CD14-positive monocyte (primary cell): ENCODE data around the gene RCOR3. TPM values are rescaled to one million over a fixed set of nuclear protein-coding genes. Genes with fewer than 3 reads are reported as not detected.

Experiments
- DNase-seq, 3 donors: peaks; one replicate each; pipeline ENCODE4 v3.0.0-alpha.2; 2011 to 2022
- H2AFZ ChIP-seq: 2 replicates; pipeline ENCODE4 v1.6.0; 2012; ENCODE audit warnings: mild to moderate bottlenecking, low read depth, low read length, inconsistent platforms; ENCODE audit not compliant: insufficient read depth, poor library complexity, severe bottlenecking
- H3K27ac ChIP-seq, 2 donors: 1 replicate in 1 of 2; 2 replicates in 1 of 2; pipeline ENCODE4 v1.5.1; 2012 to 2013; ENCODE audit warnings: low read length in 2 of 2, control low read depth in 1 of 2, inconsistent platforms in 1 of 2, low read depth in 1 of 2, mild to moderate bottlenecking in 1 of 2
- H3K27me3 ChIP-seq, 2 donors: one replicate each; pipeline versions ENCODE4 v1.6.0 to v1.6.1; 2011 to 2013; ENCODE audit warnings: low read length in 2 of 2; ENCODE audit not compliant: control insufficient read depth in 2 of 2, insufficient read depth in 2 of 2
- H3K36me3 ChIP-seq, 2 donors: replicated peaks in 1 of 2; 1 replicate in 1 of 2; 2 replicates in 1 of 2; pipeline versions ENCODE4 v1.5.1 to v1.6.1; 2012 to 2013; ENCODE audit warnings: low read length in 2 of 2, control low read depth in 1 of 2, inconsistent platforms in 1 of 2, mild to moderate bottlenecking in 1 of 2; ENCODE audit not compliant: insufficient read depth in 2 of 2, control insufficient read depth in 1 of 2
- H3K4me1 ChIP-seq, 2 donors: 1 replicate in 1 of 2; 2 replicates in 1 of 2; pipeline versions ENCODE4 v1.5.1 to v1.6.1; 2012 to 2013; ENCODE audit warnings: low read length in 2 of 2, control low read depth in 1 of 2, inconsistent platforms in 1 of 2, mild to moderate bottlenecking in 1 of 2, moderate library complexity in 1 of 2; ENCODE audit not compliant: insufficient read depth in 2 of 2, control insufficient read depth in 1 of 2
- H3K4me2 ChIP-seq: replicated peaks from 2 replicates; pipeline ENCODE3; 2012; ENCODE audit warnings: low read length, moderate library complexity, mild to moderate bottlenecking; ENCODE audit not compliant: poor library complexity, severe bottlenecking; ENCODE audit errors: extremely low read depth
- H3K4me3 ChIP-seq, 3 experiments: fragments of 200-600 bp in 1 of 3; sonication (generic) in 1 of 3; replicated peaks in 1 of 3; 1 replicate in 2 of 3; 2 replicates in 1 of 3; pipeline ENCODE4 v1.5.1; 2011 to 2013; ENCODE audit warnings: low read length in 3 of 3, mild to moderate bottlenecking in 3 of 3, control low read depth in 2 of 3, low read depth in 2 of 3, inconsistent platforms in 1 of 3, moderate library complexity in 1 of 3
- H3K79me2 ChIP-seq: 2 replicates; pipeline ENCODE4 v1.6.0; 2012; ENCODE audit warnings: mild to moderate bottlenecking, control low read depth, inconsistent platforms, low read length, moderate library complexity; ENCODE audit not compliant: insufficient read depth
- H3K9ac ChIP-seq: 2 replicates; pipeline ENCODE4 v1.6.0; 2017; ENCODE audit warnings: low read length, mild to moderate bottlenecking; ENCODE audit not compliant: insufficient read depth, poor library complexity, severe bottlenecking
- H3K9me3 ChIP-seq, 2 donors: replicated peaks in 1 of 2; 1 replicate in 1 of 2; 2 replicates in 1 of 2; pipeline versions ENCODE4 v1.5.1 to v1.6.1; 2012 to 2013; ENCODE audit warnings: low read length in 2 of 2, control low read depth in 1 of 2; ENCODE audit not compliant: control insufficient read depth in 1 of 2, insufficient read depth in 1 of 2
- H4K20me1 ChIP-seq: 2 replicates; pipeline ENCODE4 v1.6.0; 2012; ENCODE audit warnings: mild to moderate bottlenecking, low read length, control low read depth, moderate library complexity; ENCODE audit not compliant: insufficient read depth
- H3K27ac Mint-ChIP-seq, 7 donors: one replicate each; pipeline ENCODE4 v1.8.0; 2020; ENCODE audit warnings: mild to moderate bottlenecking in 7 of 7, mixed read lengths in 7 of 7, moderate library complexity in 6 of 7, inconsistent platforms in 2 of 7
- H3K27me3 Mint-ChIP-seq, 3 donors: one replicate each; pipeline ENCODE4 v1.8.0; 2021 to 2022; ENCODE audit warnings: low read depth in 3 of 3, mild to moderate bottlenecking in 3 of 3, mixed read lengths in 3 of 3, moderate library complexity in 3 of 3, inconsistent platforms in 1 of 3
- H3K36me3 Mint-ChIP-seq, 2 donors: one replicate each; pipeline ENCODE4 v1.8.0; 2020; ENCODE audit warnings: mixed read lengths in 2 of 2, inconsistent platforms in 1 of 2, mild to moderate bottlenecking in 1 of 2
- H3K4me1 Mint-ChIP-seq: one replicate; pipeline ENCODE4 v1.8.0; 2020; ENCODE audit warnings: mild to moderate bottlenecking, mixed read lengths
- H3K4me3 Mint-ChIP-seq, 2 donors: one replicate each; pipeline ENCODE4 v1.8.0; 2020; ENCODE audit warnings: mild to moderate bottlenecking in 2 of 2, mixed read lengths in 2 of 2, moderate library complexity in 1 of 2
- H3K9me3 Mint-ChIP-seq, 7 donors: one replicate each; pipeline ENCODE4 v1.8.0; 2020 to 2022; ENCODE audit warnings: mixed read lengths in 7 of 7, mild to moderate bottlenecking in 6 of 7, moderate library complexity in 6 of 7, inconsistent platforms in 2 of 7
- WGBS: methylation state at CpG from one replicate; pipeline ENCODE4 v1.1.5; 2013; ENCODE audit warnings: missing lambda C conversion rate; ENCODE audit not compliant: insufficient coverage; 5-methylcytosine and 5-hydroxymethylcytosine counted together
- intact Hi-C, 2 donors: fragments of 100-400 bp; cut with micrococcal nuclease; formaldehyde crosslinking; loops; one replicate each; pipeline versions ENCODE4 v1.15.0 to v1.15.1; 2023
- polyA plus RNA-seq, 3 donors: library from polyadenylated mRNA; depleted of rRNA in 1 of 3; unstranded in 2 of 3; stranded (reverse) in 1 of 3; fragments of 300-500 nt in 2 of 3; fragments of >200 nt in 1 of 3; fragmentation: Illumina TruSeq in 2 of 3; gene quantifications; 1 replicate in 2 of 3; 2 replicates in 1 of 3; pipeline ENCODE4 v1.2.3, GENCODE V29; 2012 to 2021
- TF ChIP-seq, protein P1 (sequence below): fragments of 200-600 bp; IDR thresholded peaks from one replicate; pipeline ENCODE4 v1.8.0; 2022; ENCODE audit warnings: antibody characterized with exemption, mild to moderate bottlenecking

The RCOR3 gene
- polyA plus RNA-seq, 3 donors = 14.5 to 46.5 (median 21.6) TPM

- H3K27me3 ChIP-seq = no peaks in the 10 kb centered on the region
- intact Hi-C loops = no loop called here
- Mint-ChIP-seq H3K4me1 (peaks cover 4% of the 10 kb centered on the region), H3K4me3 (no peak overlapping the region), H3K27ac (no peak overlapping the region), H3K9me3 (peaks cover 0 to 6% (median 4%) of the 10 kb centered on the region in 7 donors), H3K27me3 (peaks cover 0 to 3% (median 0%) of the 10 kb centered on the region in 3 donors), H3K36me3 (no peaks in the 10 kb centered on the region)
- H2AFZ ChIP-seq = no peak overlapping the region
- H3K4me3 ChIP-seq = no peak overlapping the region
- no peak overlapping the region for H3K27ac ChIP-seq
- H3K79me2 ChIP-seq = no peaks in the 10 kb centered on the region
- TF ChIP-seq, protein P1, sequence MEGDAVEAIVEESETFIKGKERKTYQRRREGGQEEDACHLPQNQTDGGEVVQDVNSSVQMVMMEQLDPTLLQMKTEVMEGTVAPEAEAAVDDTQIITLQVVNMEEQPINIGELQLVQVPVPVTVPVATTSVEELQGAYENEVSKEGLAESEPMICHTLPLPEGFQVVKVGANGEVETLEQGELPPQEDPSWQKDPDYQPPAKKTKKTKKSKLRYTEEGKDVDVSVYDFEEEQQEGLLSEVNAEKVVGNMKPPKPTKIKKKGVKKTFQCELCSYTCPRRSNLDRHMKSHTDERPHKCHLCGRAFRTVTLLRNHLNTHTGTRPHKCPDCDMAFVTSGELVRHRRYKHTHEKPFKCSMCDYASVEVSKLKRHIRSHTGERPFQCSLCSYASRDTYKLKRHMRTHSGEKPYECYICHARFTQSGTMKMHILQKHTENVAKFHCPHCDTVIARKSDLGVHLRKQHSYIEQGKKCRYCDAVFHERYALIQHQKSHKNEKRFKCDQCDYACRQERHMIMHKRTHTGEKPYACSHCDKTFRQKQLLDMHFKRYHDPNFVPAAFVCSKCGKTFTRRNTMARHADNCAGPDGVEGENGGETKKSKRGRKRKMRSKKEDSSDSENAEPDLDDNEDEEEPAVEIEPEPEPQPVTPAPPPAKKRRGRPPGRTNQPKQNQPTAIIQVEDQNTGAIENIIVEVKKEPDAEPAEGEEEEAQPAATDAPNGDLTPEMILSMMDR = no peak
- H3K9me3 ChIP-seq = peaks cover 0 to 8% of the 10 kb centered on the region in 2 donors
- no peak for DNase-seq
- WGBS = 0% methylated on average over 1 of the region's 1 CpG
- no peak overlapping the region for H3K4me2 ChIP-seq
- no peak overlapping the region for H3K9ac ChIP-seq
- H3K36me3 ChIP-seq = no peaks in the 10 kb centered on the region
- H3K4me1 ChIP-seq = no peaks in the 10 kb centered on the region
- no peaks in the 10 kb centered on the region for H4K20me1 ChIP-seq
Observed at GRCh38 chr1:211353562-211354212, 94.5 kb downstream of the RCOR3 start.

DNA sequence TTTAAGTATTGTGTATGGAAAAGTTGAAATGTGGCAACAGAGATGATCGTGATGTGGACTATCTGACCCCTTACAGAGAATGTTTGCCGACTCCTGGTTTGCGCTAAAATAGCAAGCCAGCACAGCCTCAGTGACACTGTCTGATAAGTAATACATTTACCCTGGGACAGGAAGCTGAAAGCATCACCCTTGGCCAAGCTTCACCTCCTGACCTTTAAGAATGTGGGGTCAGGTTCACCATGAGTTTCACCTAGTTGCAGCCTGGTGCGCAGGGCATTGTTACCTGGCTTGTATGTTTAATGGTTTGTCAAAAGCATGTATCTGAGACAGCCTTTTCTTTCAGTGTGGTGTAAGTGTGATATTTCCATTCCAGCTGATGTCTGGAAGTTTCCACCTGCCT, 96.7 kb downstream of the RCOR3 start:
- Mint-ChIP-seq H3K36me3 (peaks cover 0 to 3% of the 10 kb centered on the region in 2 donors), H3K27me3 (peaks cover 0 to 3% (median 0%) of the 10 kb centered on the region in 3 donors), H3K4me3 (no peak overlapping the region), H3K27ac (no peak overlapping the region), H3K4me1 (peaks cover 4% of the 10 kb centered on the region), H3K9me3 (peaks cover 0 to 6% (median 4%) of the 10 kb centered on the region in 7 donors)
- no peak overlapping the region for H2AFZ ChIP-seq
- H3K36me3 ChIP-seq = no peaks in the 10 kb centered on the region
- H4K20me1 ChIP-seq = no peaks in the 10 kb centered on the region
- H3K4me2 ChIP-seq = no peak overlapping the region
- TF ChIP-seq, protein P1 = no peak
- H3K27ac ChIP-seq = no peak overlapping the region
- DNase-seq = no peak
- WGBS = 100% methylated on average over 1 of the region's 4 CpGs
- intact Hi-C loops = no loop called here
- no peaks in the 10 kb centered on the region for H3K27me3 ChIP-seq
- H3K4me3 ChIP-seq = no peak overlapping the region
- no peaks in the 10 kb centered on the region for H3K4me1 ChIP-seq
- no peaks in the 10 kb centered on the region for H3K79me2 ChIP-seq
- no peak overlapping the region for H3K9ac ChIP-seq
- H3K9me3 ChIP-seq = peaks cover 0 to 8% of the 10 kb centered on the region in 2 donors
